Eye (tissue), 1 donor: ENCODE measurements around the gene MADD.
A peak's percentile ranks its signal among the peaks of the same experiment; 100 is the strongest.

Source experiments
- DNase-seq: peaks from one replicate; pipeline ENCODE4 v3.0.0-alpha.2; 2015

The MADD gene

DNA sequence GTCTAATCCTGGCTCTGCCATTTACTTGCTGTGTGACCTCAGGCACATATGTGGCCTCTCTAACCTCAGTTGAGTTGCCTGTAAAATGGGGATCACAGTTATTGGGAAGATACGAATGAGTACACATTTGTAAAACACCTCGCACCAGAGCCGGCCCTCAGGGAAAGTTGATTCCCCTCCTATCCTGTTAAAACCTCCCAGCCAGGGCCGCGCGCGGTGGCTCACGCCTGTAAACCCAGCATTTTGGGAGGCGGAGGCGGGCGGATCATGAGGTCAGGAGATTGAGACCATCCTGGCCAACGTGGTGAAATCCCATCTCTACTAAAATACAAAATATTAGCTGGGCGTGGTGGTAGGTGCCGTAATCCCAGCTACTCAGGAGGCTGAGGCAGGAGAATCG is 90.4 kb downstream of the MADD start:
- DNase-seq: no peak

DNA sequence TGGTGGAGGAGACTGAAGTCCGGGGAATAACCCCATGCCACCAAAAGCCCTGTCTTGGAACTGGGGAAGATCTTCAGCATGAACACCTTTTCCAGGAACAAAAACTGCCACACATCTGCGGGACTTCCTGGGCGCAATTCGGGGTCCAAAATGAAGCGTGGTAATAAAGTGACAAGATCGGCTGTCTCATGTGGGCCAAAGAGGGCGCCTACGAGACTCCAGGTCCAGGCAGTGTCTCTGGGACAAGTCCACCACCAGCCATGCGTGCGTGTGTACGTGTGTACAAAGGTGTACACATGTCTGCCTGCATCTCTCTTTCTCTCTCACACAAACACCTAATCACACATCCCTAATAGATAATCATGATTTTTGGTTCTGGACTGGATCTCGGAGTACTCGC is 91.5 kb downstream of the MADD start:
- DNase-seq: no peak

DNA sequence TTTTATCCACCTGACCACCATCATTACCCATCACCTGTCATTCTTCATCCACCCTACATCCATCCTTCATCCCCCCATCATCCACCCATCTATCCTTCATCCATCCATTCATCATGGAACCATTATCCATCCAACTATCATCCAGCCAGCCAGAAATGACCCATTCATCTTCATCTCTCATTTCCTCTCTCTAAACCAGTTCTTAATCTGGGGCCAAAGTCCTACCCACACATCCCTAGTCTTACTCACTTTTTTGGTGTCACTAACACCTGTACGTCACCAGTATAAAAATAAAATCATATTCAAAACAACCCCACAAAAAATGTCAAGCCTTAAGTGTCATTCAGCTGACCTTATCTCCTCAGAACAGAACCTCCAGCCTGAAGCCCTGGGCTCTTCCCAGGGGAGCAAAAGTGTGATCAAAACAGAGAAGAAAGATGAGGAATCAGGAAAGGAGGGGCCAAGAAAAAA is 96.1 kb downstream of the MADD start:
- no peak for DNase-seq

DNA sequence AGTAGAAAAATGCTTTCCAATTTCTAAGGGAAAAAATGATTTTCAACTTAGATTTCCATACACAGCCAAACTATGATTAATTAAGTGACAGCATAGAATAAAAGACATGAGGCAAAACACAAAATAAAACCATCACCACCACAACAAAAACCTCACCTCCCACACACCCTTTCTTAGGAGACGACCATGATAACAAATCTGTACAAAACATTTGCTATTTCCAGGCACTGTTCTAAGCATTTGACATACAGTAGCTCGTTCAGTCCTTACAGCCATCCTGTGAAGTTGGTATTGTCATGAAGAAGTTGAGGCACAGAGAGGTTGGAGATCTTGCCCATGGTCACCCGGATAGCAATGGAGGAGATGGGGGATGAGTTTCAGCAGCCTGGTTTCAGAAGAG is 99.7 kb downstream of the MADD start:
- DNase-seq: no peak

DNA sequence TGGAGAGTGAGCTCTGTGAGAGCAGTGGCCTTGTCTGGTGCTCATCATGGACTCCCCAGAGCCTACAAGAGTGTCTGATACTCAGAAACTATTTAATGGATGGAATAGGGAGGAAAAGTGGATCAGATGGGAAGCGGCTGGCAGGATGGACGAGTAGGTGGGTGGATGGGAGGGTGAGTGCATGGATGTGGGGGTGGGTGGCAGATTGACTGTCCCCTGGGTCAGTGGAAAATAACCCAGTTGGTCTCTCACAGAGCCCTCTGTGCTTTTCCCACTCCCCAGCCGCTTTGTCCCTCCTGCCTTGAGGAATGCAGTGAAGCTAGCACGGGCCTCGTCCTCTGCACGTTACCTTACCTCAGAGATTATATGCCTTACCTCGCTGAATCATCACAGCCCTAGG is 102.5 kb downstream of the MADD start:
- DNase-seq: no peak

DNA sequence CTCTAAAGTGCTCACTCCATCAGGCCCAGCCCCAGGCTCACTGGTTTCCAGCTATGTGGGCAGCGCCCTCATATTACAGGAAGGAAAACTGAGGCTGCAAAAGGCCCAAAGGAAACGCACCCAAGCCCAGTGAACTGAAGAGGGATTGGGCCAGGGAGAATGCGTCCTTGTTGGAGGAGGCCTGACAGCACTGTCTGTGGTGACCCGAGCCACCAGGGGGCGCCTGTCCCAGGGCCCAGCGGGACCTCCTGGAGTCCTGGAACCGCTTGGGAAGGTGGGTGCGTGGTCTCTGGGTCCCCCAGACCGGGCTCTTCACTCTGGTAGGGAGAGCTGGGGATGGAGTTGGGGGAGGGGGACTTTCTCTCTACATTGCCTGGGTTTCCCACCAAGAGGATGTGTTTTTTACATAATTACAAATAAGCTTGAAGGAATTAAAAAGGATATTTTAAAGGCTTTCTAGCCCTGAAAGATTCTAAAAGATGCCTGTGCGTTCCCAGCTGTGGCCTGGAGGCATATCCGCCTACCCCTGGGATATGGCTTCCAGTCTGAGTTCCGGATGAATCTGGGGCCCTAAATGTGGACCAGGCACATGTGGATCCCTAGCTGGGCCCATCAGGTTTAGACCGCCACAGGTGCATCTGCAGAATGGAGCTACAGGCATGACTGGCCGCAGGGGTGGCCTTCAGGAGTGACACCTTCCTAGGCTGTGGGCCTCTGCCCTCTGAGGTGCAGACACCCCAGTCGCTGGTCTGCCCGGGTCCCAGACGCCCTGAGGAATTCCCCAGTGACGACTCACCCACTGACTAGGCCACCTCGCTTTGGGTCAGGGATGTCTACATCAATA is 104.2 kb downstream of the MADD start:
- DNase-seq: peak; percentile 83

DNA sequence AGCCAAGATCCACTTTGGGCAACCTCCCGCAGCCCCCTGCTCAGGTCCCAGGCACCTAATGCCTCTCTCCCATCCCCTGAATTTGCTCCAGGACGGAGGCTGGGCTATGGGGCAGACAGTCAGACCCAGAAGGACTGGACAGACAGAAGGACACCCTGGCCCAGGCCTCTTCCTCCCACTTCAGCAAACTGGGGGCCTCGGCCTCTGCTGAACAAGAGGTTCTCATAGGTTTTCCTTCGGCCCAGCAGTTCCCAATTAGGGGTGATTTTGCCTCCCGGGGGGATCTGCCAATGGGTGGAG is 104.7 kb downstream of the MADD start:
- DNase-seq: no peak

DNA sequence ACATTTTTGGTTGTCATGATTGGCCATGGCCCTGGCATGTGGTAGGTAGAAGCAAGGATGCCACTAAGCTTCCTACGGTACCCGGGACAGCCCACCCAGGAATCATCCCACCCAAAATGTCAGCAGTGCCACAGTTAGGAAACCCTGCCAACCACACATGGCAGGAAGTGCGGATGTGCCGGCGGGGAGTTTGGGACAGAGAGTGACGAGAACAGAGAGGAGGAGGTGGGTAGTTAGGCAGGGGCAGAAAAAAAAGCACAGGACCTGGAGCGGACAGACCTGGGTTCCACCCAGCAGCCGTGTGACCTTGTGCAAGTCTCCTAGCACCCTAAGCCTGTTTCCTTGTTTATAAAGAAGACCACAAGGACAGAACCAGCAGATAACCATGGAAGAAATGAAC is 105.1 kb downstream of the MADD start:
- no peak for DNase-seq

DNA sequence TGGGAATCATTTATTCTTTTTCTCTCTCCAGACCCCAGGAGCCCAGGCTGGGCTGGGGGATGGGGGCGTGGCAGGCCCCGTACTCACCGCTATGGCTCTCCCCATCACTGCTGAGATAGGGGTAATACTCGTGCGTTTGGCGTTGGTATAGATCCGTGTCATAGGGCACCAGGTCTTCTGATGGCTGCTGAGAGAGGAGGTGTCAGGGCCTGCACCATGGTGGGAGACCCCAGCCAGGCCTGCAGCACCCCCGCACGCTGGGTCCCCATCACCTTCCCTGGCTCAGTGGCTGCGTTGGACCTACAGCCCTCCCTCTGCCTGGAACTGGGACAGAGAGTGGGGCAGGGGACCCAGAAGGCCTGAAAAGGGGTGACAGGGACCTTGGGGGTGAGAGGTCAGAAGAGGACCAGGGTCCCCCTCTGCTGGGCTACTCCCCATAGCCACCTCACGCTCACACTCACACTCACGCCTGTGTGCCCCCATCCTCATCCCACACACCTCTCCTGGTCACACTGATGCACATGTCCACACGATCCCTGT is 105.7 kb downstream of the MADD start:
- DNase-seq: no peak

DNA sequence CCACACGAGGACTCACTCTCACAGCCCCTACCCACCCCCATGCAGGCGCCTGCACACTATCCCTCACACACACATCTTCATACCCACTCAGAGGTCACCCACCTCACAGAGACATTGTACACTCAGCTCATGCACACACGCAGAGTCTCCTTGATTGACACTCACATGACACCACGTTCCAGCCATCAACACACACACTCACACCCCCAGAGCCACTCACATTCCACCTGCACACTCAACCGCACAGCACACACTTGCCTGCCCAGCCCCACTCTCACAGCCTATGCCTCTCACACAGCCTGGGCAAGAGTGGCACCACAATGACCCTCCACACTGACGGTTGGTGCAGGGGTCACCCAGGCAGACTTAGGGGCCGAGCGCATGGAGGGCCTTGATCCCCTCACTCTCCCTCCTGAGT is 106.2 kb downstream of the MADD start:
- peak; percentile 34 for DNase-seq

DNA sequence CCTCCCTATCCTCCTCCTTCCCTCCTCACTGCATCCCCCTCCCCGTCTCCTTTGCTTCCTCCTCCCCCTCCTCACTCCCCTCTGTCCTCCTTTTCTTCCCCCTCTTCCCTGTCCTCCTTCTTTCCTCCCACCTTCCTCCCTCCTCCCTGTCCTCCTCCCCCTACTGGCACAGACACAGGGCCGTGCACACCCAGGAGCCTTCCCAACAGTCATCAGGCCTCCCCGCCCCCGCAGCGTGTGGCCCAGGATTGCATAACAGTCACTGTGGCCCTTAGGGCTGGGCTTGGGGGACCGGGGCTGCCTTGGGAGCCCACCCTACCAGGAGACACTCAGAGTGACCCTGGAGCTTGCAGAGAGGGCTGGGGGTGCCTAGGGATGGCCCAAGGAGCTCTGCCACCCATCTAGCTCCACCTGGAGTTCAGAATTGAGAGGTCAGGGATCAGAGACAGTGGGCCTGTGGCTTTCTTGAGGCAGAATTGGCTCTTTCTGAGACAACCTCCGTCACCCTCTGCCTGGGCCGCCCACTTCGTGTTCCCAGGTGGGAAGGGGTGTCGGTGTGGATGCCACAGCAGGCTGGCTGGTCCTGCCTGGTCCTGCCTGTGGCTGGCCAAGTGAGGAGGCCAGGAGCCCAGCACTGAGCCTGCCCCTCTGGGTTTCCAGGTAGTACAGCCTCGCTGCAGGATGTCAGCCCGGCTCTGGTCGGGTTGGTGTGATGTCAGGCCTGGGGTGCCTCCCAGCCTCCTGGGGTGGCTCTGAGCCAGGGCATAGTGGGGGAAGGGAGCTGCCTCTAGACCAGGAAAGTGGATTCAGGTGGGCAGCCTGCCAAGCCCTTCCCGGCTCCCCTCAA is 106.8 kb downstream of the MADD start:
- no peak for DNase-seq

DNA sequence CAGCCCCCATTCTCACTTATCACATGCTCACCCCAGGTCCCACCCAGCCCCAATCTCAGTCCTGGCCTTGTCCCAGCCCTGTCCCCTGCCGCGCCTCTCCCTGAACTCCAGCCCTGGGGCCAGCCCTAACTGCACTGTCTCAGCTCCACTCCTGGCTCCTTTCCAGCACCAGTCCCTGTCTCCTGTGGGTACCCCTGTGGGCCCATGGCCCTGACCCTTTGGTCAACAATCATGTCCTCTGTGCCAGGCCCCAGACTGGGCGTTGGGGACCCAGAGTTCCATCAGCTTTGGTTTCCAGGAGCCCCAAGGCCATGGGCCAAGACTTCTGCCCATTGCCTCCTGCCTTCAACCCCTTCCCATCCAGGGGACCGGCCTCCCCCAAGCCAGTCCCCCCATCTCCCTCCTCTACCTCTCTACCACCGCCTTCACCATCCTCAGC is 107.7 kb downstream of the MADD start:
- DNase-seq: no peak

DNA sequence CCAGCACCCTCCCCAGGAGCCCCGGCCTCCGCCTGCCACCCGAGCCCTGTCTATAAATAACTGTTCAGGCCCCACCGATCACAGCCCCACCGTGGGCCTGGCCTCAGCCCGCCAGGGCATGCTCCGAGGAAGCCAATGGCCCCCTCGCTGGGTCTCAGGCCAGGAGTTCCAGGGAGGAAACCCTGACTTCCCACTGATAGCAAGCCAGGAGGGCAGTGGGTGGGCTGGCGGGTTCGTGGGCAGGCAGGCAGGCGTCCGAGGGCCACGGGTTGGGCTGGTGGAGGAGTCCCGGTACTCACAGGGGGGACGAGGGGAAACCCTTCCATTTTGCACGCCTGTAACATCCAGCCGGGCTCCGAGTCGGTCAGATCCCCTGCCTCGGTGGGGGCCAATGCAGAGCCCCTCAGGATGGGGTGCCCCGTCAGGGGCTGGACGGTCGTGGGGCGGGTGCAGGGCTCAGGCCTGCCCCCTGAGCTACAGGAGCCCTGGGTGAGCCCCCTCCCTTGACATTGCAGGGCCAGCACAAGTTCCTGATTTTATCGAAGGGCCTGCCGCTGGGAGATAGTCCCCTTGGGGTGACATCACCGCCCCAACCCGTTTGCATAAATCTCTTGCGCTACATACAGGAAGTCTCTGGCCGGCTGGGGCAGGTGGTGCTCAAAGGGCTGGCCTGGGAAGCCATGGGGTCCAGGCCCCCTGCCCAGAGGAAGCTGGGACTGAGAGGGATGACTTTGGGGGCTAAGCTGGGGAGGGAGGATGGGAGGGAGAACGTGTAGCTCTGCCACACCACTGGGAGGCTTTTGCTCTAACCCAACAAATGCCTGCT is 108.3 kb downstream of the MADD start, which contains the start of gene SPI1:
TSS of gene SPI1 (minus strand) at position 538 of the 826 bp plus-strand sequence. CDS start at position 344, 194 bp downstream.
- no peak for DNase-seq

DNA sequence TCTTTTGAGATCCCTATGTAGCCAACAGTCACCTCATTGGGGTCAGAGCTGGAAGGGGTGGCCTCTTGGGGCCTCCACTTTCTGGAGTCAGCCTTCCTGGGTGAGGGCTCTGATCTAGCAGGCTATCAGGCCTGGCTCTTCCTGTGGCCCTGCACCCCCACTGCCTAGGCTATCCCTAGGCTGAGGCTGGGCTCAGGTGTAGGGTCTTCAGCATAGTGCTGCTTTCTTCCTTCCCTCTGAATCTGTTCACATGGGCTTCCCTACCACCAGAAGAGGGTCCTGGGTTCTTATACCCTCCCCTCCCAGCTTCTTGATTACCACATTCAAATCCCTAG is 108.9 kb downstream of the MADD start:
- DNase-seq: no peak

DNA sequence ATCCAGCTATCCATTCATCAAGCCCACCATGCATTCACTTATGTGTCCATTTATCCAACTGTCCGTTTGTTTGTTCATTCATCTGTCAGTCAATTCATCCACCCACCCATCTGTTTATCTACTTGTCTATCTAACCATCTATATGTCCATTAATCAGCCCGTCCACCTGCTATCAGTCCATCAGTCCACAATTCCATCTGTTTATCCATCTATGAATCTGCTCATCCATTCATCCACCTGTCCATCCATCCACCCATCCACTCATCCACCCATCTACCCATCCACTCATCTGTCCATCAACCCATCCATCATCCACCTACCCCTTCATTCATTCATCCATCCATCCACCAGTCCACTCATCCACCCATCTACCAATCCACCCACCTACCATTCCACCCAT is 109.4 kb downstream of the MADD start:
- DNase-seq: no peak
